IPS-18c (cell line): ENCODE data around the gene XK.

ENCODE experiments used
- H3K4me3 ChIP-seq: 2 replicates; pipeline ENCODE4 v1.7.0; 2013; ENCODE audit warnings: low read depth, mild to moderate bottlenecking, low read length, moderate library complexity; ENCODE audit not compliant: insufficient read depth
- H3K9me3 ChIP-seq: one replicate; pipeline ENCODE4 v1.6.1; 2013; ENCODE audit warnings: mild to moderate bottlenecking, low read length, moderate library complexity; ENCODE audit not compliant: control insufficient read depth, insufficient read depth

XK gene

DNA sequence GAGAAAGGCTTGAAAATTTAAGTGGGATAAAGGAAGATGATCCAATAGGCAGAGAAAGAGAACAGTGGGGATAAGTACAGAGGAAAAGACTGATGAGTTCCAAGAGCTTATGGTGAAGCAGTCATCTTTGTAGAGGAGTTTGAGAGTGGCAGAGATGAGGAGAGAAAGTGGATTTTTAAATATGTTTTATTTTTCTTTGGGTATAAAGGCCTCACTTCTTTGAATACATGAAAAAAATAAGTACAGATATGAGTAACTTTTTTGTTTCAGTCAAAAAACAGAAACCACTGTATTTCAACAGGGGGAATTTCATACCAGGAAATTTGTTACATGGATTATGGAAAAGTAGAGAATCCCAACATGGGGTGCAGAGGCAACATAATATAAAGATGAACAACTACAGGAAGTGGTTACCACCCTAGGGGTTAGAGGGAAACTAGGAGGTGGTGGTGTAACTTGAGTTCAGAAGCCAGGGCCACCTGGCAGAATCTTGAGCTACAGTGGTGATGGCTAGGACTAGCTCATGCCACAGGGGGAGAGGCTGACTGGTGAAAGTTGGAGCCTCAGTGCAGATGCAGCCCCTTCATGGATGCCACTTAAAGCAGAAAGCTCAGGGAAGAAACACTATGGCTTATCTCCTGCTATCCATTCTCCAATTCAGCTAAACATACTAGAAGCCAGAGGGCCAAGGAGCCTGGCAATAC is 90.8 kb downstream of the XK start:
- Histone ChIP-seq H3K4me3 (no peak overlapping the region), H3K9me3 (no peaks in the 10 kb centered on the region)

DNA sequence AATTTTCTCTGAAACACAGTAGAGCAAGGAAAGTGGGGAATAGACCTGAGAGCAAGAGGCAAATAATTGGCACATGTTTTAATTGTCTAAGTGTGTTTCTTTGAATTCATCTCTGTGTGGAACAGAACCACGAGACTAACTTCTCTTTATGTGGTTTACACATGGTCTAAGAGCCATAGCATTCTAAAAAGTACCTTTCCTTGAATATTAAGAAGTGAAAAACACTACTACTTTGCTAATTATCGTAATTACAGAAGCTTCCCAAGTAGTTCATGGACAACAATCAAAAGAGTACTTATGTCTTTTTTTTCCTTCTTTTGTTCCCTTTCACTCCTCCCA is 91.4 kb downstream of the XK start:
- Histone ChIP-seq H3K4me3 (no peak overlapping the region), H3K9me3 (no peaks in the 10 kb centered on the region)

DNA sequence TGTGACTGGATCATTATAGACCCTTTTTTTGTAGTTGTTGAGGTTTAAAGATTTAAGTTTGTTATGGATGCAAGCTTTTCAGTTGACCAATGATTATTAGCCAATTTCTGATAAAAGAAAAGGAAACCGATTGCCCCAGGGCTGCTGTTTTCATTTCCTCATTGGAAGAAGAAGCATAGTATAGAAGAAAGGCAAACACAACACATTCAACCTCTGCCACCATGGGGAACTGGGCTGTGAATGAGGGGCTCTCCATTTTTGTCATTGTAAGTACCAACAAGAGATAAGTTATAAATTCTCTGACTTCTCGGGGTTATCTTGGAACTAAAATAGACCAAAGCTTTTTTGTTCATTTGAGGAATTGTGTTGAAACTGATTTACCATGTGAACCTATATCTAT is 94.3 kb downstream of the XK start, which contains the start of gene CYBB:
CYBB (plus strand) TSS at position 203 of the 400 bp plus-strand sequence; CDS start at position 222, 19 bp downstream.
- Histone ChIP-seq H3K4me3 (no peak within 1 kb of the TSS), H3K9me3 (no peaks in the 10 kb centered on the region)

DNA sequence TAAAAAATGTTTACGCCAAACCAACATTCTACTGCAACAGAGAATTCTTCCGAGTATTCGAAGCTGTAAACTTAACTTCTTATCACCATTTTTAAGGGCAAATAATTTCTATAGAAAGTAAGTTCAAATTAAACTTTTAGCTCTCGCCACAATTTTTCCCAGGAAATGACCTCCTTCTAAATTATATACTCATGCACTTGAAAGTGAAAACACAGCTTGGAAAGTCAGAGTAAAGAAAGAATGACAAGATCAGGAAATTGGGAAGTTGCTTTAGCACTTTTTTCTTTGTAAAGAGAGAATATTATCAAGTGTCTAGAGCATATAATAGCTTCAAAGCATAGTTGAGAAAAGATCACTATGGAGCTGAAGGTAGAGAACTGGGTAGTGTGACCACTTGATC is 95.5 kb downstream of the XK start:
- H3K9me3 ChIP-seq: no peaks in the 10 kb centered on the region
- no peak overlapping the region for H3K4me3 ChIP-seq
